ENCODE results near the gene ANKMY2. TPM values are rescaled to one million over a fixed set of nuclear protein-coding genes. Genes with fewer than 3 reads are reported as not detected.
"Not testable (repeated sequence)": the region's sequence is repeated elsewhere in the genome, so short reads cannot be mapped to it uniquely, and the experiment has no call there.

ANKMY2 gene
- total and polyA plus RNA-seq, 10 donors: 4.6 to 19.9 (median 11.4) TPM

DNA sequence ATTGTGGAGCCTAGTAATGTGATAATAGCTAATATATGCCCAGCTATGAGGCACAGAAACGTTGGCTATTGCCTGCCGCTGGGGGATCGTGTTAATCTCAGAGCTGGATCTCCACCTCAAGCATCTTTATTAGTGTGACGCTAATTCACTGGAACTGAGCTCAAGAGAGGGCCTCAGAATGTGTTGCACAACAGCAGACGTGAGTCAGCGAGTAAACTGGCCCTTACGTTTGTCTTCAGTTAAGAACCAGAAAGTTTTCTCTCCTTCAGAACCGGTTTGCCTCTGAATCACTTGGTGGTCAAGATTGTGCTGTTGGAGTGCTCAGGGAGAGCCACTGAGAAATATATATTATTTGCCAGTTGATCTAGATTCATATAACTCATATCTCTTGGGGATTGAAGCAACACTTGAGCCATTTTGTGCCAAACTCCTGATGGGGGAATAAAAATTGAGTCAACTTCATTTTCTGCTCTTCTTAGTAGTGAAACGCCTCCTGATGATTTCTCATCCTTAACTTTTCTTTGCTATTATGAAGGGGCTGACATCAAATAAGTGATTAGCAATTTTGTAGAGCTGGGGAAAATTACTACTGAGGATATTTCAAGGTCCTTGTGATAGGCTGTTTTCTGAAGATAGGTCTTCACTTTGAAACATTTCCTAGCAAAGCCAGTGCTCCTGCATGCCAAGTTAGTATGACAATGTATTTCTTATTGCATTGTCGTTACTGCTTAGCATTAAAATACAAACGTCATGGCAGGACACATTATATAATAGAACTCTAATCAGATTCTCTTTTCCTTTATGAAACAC is 22.7 kb upstream of the ANKMY2 start:
- intact Hi-C loops (cut with DNase I; ENCODE audit: low total_unique reads): no loop called here

DNA sequence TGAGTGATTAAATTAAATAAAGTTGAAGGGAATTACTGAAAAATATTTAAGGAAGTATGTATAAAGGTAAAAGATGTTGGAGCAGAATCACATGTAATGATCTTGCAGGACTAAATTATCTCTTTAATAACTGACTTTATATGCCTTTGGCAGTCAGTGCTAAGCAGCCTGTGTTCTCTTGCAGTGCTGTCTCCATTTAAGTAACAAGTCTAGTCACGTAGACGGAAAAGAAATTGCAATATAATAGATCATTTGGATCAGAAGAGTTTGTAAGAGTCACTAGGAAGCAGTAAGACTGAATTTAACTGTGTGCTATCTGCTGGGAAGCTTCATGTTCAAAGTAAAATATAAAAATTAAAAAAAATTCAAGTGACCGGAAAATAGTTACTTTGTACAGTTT is 21.8 kb upstream of the ANKMY2 start:
- DNase-seq: no peak
- Histone ChIP-seq H3K27ac (no peak overlapping the region), H3K36me3 (peaks cover 0 to 48% (median 6%) of the 10 kb centered on the region in 6 donors), H3K4me1 (peaks cover 0 to 4% (median 0%) of the 10 kb centered on the region in 6 donors), H3K9me3 (no peaks in the 10 kb centered on the region), H3K4me3 (no peak overlapping the region), H3K27me3 (replicated peaks in 1 of 7) (no peaks in the 10 kb centered on the region)
- intact Hi-C loops (cut with DNase I; ENCODE audit: low total_unique reads): no loop called here
- no peak for TF ChIP-seq POLR2AphosphoS5 (IDR thresholded peaks at IDR 0.05)
- TF ChIP-seq POLR2A (IDR thresholded peaks at IDR 0.05): no peak
- TF ChIP-seq CTCF (IDR thresholded peaks at IDR 0.05 in 8 of 11, conservative IDR thresholded peaks at IDR 0.05 in 3 of 11): no peak
- WGBS, 5 donors: 87 to 98% (median 93%) methylated on average over 3 of the region's 3 CpGs

More for the DNA sequence above, 22.7 kb upstream of the ANKMY2 start:
- no peak overlapping the region for H3K4me3 ChIP-seq
- H3K27me3 ChIP-seq (replicated peaks in 1 of 7): no peaks in the 10 kb centered on the region
- peaks cover 0 to 52% (median 6%) of the 10 kb centered on the region in 6 donors for H3K36me3 ChIP-seq
- peaks cover 0 to 4% (median 0%) of the 10 kb centered on the region in 6 donors for H3K4me1 ChIP-seq
- WGBS, 5 donors: 57 to 89% (median 76%) methylated on average over 11 of the region's 11 CpGs
- no peak for DNase-seq
- no peak overlapping the region for H3K27ac ChIP-seq
- TF ChIP-seq POLR2AphosphoS5 (IDR thresholded peaks at IDR 0.05) (no peak), CTCF (IDR thresholded peaks at IDR 0.05 in 8 of 11, conservative IDR thresholded peaks at IDR 0.05 in 3 of 11) (no peak)
- no peaks in the 10 kb centered on the region for H3K9me3 ChIP-seq

GRCh38 chr7:16661924-16662323 is 16.4 kb upstream of the ANKMY2 start:
- 86 to 97% (median 91%) methylated on average over 1 of the region's 1 CpG for WGBS, 5 donors
- intact Hi-C loops (cut with DNase I; ENCODE audit: low total_unique reads): no loop called here
- DNase-seq: no peak
- Histone ChIP-seq H3K4me1 (peaks cover 0 to 25% (median 6%) of the 10 kb centered on the region in 6 donors), H3K27ac (no peak overlapping the region), H3K36me3 (peaks cover 0 to 18% (median 5%) of the 10 kb centered on the region in 6 donors), H3K9me3 (no peaks in the 10 kb centered on the region), H3K27me3 (replicated peaks in 1 of 7) (no peaks in the 10 kb centered on the region), H3K4me3 (no peak overlapping the region)
- no peak for TF ChIP-seq POLR2A (IDR thresholded peaks at IDR 0.05)
- TF ChIP-seq POLR2AphosphoS5 (IDR thresholded peaks at IDR 0.05): no peak
- no peak for TF ChIP-seq CTCF (IDR thresholded peaks at IDR 0.05 in 8 of 11, conservative IDR thresholded peaks at IDR 0.05 in 3 of 11)

GRCh38 chr7:16660702-16661464 is 15.3 kb upstream of the ANKMY2 start:
- 86 to 93% (median 90%) methylated on average over 5 of the region's 5 CpGs for WGBS, 5 donors
- Histone ChIP-seq H3K9me3 (no peaks in the 10 kb centered on the region), H3K4me1 (peaks cover 0 to 25% (median 6%) of the 10 kb centered on the region in 6 donors), H3K27me3 (replicated peaks in 1 of 7) (no peaks in the 10 kb centered on the region), H3K36me3 (peaks cover 0 to 9% (median 0%) of the 10 kb centered on the region in 6 donors), H3K27ac (no peak overlapping the region), H3K4me3 (no peak overlapping the region)
- intact Hi-C loops (cut with DNase I; ENCODE audit: low total_unique reads): no loop called here
- no peak for DNase-seq
- TF ChIP-seq POLR2AphosphoS5 (IDR thresholded peaks at IDR 0.05): no peak

- H3K36me3 ChIP-seq; H3K27ac ChIP-seq; DNase-seq; intact Hi-C loops (cut with DNase I; ENCODE audit: low total_unique reads); H3K9me3 ChIP-seq; H3K4me3 ChIP-seq; H3K27me3 ChIP-seq (replicated peaks in 1 of 7): not testable (repeated sequence)
- WGBS, 5 donors: 84 to 90% (median 87%) methylated on average over 8 of the region's 8 CpGs
- H3K4me1 ChIP-seq: peaks cover 0 to 25% (median 6%) of the 10 kb centered on the region in 6 donors
Measured at GRCh38 chr7:16659854-16660497, 14.4 kb upstream of the ANKMY2 start.

Measured in spleen (tissue), 11 donors.